H9 (cell line): Measurements from ENCODE around the gene KIAA0513. TPM values are rescaled to one million over a fixed set of nuclear protein-coding genes. Genes with fewer than 3 reads are reported as not detected.

Source experiments
- DNase-seq: peaks from one replicate; pipeline ENCODE4 v3.0.0-alpha.2; 2017
- H2AFZ ChIP-seq: one replicate; pipeline ENCODE4 v1.6.1; 2013; ENCODE audit warnings: mild to moderate bottlenecking, low read length, control low read depth, moderate library complexity
- H2AK5ac ChIP-seq: 2 replicates; pipeline ENCODE4 v1.6.1; 2013; ENCODE audit warnings: low read length, control low read depth, mixed read lengths; ENCODE audit not compliant: insufficient read length
- H2BK120ac ChIP-seq: one replicate; pipeline ENCODE4 v1.6.1; 2013; ENCODE audit warnings: low read depth, mild to moderate bottlenecking, low read length, control low read depth, inconsistent platforms; ENCODE audit not compliant: poor library complexity, severe bottlenecking
- H2BK12ac ChIP-seq: 2 replicates; pipeline ENCODE4 v1.6.1; 2013; ENCODE audit warnings: low read length, control low read depth, mixed read lengths, low read depth; ENCODE audit not compliant: insufficient read length
- H2BK15ac ChIP-seq: 2 replicates; pipeline ENCODE4 v1.6.1; 2013; ENCODE audit warnings: low read depth, low read length, control low read depth
- H2BK20ac ChIP-seq: one replicate; pipeline ENCODE4 v1.6.1; 2013; ENCODE audit warnings: low read depth, mild to moderate bottlenecking, low read length, control low read depth, inconsistent platforms; ENCODE audit not compliant: poor library complexity, severe bottlenecking
- H2BK5ac ChIP-seq: 2 replicates; pipeline ENCODE4 v1.6.1; 2013; ENCODE audit warnings: low read length, control low read depth, mixed read lengths; ENCODE audit not compliant: insufficient read length
- H3K14ac ChIP-seq: 2 replicates; pipeline ENCODE4 v1.6.1; 2013; ENCODE audit warnings: low read length, control low read depth; ENCODE audit not compliant: insufficient read depth
- H3K18ac ChIP-seq: 2 replicates; pipeline ENCODE4 v1.6.1; 2013; ENCODE audit warnings: low read depth, mild to moderate bottlenecking, mixed read lengths, low read length, control low read depth; ENCODE audit not compliant: insufficient read length
- H3K23ac ChIP-seq: 2 replicates; pipeline ENCODE4 v1.6.1; 2013; ENCODE audit warnings: low read length, control low read depth, mixed read lengths, low read depth; ENCODE audit not compliant: insufficient read length
- H3K23me2 ChIP-seq: 2 replicates; pipeline ENCODE4 v1.6.1; 2013; ENCODE audit warnings: low read depth, mild to moderate bottlenecking, mixed read lengths, low read length, control low read depth; ENCODE audit not compliant: insufficient read length, poor library complexity, severe bottlenecking
- H3K27ac ChIP-seq: 2 replicates; pipeline ENCODE4 v1.5.1; 2013; ENCODE audit warnings: low read length, control low read depth, mixed read lengths, low read depth; ENCODE audit not compliant: insufficient read length
- H3K27me3 ChIP-seq: 2 replicates; pipeline ENCODE4 v1.6.1; 2013; ENCODE audit warnings: low read length, control low read depth, inconsistent platforms; ENCODE audit not compliant: insufficient read depth
- H3K4ac ChIP-seq: 2 replicates; pipeline ENCODE4 v1.6.1; 2013; ENCODE audit warnings: low read depth, mild to moderate bottlenecking, control low read depth, inconsistent platforms, low read length, moderate library complexity
- H3K4me1 ChIP-seq: 2 replicates; pipeline ENCODE4 v1.6.1; 2013; ENCODE audit warnings: low read length, control low read depth, inconsistent platforms; ENCODE audit not compliant: insufficient read depth
- H3K4me2 ChIP-seq: 2 replicates; pipeline ENCODE4 v1.6.1; 2013; ENCODE audit warnings: low read length, control low read depth, mixed read lengths; ENCODE audit not compliant: insufficient read length, insufficient read depth
- H3K56ac ChIP-seq: 2 replicates; pipeline ENCODE4 v1.6.1; 2013; ENCODE audit warnings: low read depth, mild to moderate bottlenecking, mixed read lengths, low read length, control low read depth; ENCODE audit not compliant: insufficient read length
- H3K79me1 ChIP-seq: 2 replicates; pipeline ENCODE4 v1.6.1; 2013; ENCODE audit warnings: low read depth, mild to moderate bottlenecking, moderate library complexity, low read length, control low read depth, inconsistent platforms; ENCODE audit not compliant: insufficient read depth, poor library complexity, severe bottlenecking
- H3K79me2 ChIP-seq: 2 replicates; pipeline ENCODE4 v1.6.1; 2013; ENCODE audit warnings: low read length, control low read depth, inconsistent platforms; ENCODE audit not compliant: insufficient read depth
- H3K9ac ChIP-seq: 2 replicates; pipeline ENCODE4 v1.6.1; 2013; ENCODE audit warnings: low read length, control low read depth, mixed read lengths; ENCODE audit not compliant: insufficient read length; ENCODE audit errors: extremely low read depth
- H3K9me3 ChIP-seq: one replicate; pipeline ENCODE4 v1.6.1; 2013; ENCODE audit warnings: low read depth, low read length, inconsistent platforms; ENCODE audit not compliant: control insufficient read depth
- H3T11ph ChIP-seq: one replicate; pipeline ENCODE4 v1.6.1; 2013; ENCODE audit warnings: mild to moderate bottlenecking, low read length, control low read depth, inconsistent platforms
- H4K20me1 ChIP-seq: one replicate; pipeline ENCODE4 v1.6.1; 2013; ENCODE audit not compliant: control insufficient read depth, insufficient read length, insufficient read depth
- H4K5ac ChIP-seq: 2 replicates; pipeline ENCODE4 v1.6.1; 2013; ENCODE audit warnings: low read depth, mild to moderate bottlenecking, mixed read lengths, low read length, control low read depth; ENCODE audit not compliant: insufficient read length
- H4K8ac ChIP-seq: replicated peaks from 2 replicates; pipeline ENCODE4 v1.6.1; 2013; ENCODE audit warnings: low read length, control low read depth, mixed read lengths, low read depth; ENCODE audit not compliant: insufficient read length
- H4K91ac ChIP-seq: 2 replicates; pipeline ENCODE4 v1.6.1; 2013; ENCODE audit warnings: low read depth, mild to moderate bottlenecking, moderate library complexity, mixed read lengths, low read length, control low read depth; ENCODE audit not compliant: insufficient read length
- H3K27ac Mint-ChIP-seq, 3 experiments: 2 replicates in 2 of 3; 3 replicates in 1 of 3; pipeline ENCODE4 v1.8.0; 2020 to 2021; ENCODE audit warnings: mixed read lengths in 3 of 3, mild to moderate bottlenecking in 1 of 3, moderate library complexity in 1 of 3
- H3K27me3 Mint-ChIP-seq: 2 replicates; pipeline ENCODE4 v1.8.0; 2021; ENCODE audit warnings: low read depth, mild to moderate bottlenecking, moderate library complexity, mixed read lengths
- H3K36me3 Mint-ChIP-seq, 3 experiments: 2 replicates in 2 of 3; 3 replicates in 1 of 3; pipeline ENCODE4 v1.8.0; 2020 to 2021; ENCODE audit warnings: low read depth in 3 of 3, mixed read lengths in 3 of 3; ENCODE audit not compliant: insufficient read depth in 1 of 3
- H3K4me1 Mint-ChIP-seq, 2 experiments: 2 replicates each; pipeline ENCODE4 v1.8.0; 2020; ENCODE audit warnings: mixed read lengths in 2 of 2
- H3K4me3 Mint-ChIP-seq, 2 experiments: 2 replicates in 1 of 2; 3 replicates in 1 of 2; pipeline ENCODE4 v1.8.0; 2020 to 2021; ENCODE audit warnings: mild to moderate bottlenecking in 2 of 2, mixed read lengths in 2 of 2, moderate library complexity in 1 of 2
- H3K9me3 Mint-ChIP-seq, 2 experiments: 2 replicates in 1 of 2; 3 replicates in 1 of 2; pipeline ENCODE4 v1.8.0; 2020; ENCODE audit warnings: mild to moderate bottlenecking in 2 of 2, mixed read lengths in 2 of 2, moderate library complexity in 1 of 2
- CTCF ChIP-seq: fragments of 200-600 bp; sonication (generic); conservative IDR thresholded peaks from 3 replicates; pipeline ENCODE4 v1.8.0; 2021; ENCODE audit warnings: antibody characterized with exemption, mild to moderate bottlenecking
- WGBS: extraction: QIAGEN DNeasy Blood & Tissue Kit; methylation state at CpG from one replicate; pipeline ENCODE4 v1.1.7; 2013; ENCODE audit warnings: missing lambda C conversion rate, low lambda C conversion rate, mixed read lengths; ENCODE audit not compliant: insufficient read length; ENCODE audit errors: extremely low coverage; 5-methylcytosine and 5-hydroxymethylcytosine counted together
- total RNA-seq: library from RNA; stranded (reverse); gene quantifications from 2 replicates; pipeline ENCODE4 v1.2.1, GENCODE V29; 2021

Gene KIAA0513
- total RNA-seq, 1 experiment from 2014 or later, result 4.7 TPM

GRCh38 chr16:85049706-85050305, 22.2 kb downstream of the KIAA0513 start:
- no peaks in the 10 kb centered on the region for H3K79me2 ChIP-seq
- H3T11ph ChIP-seq, result no peak overlapping the region
- no peak overlapping the region for H3K27ac ChIP-seq
- no peak for DNase-seq
- H3K79me1 ChIP-seq, result no peaks in the 10 kb centered on the region
- H4K5ac ChIP-seq, result no peak overlapping the region
- H3K4ac ChIP-seq, result no peak overlapping the region
- peaks cover 3 to 7% of the 10 kb centered on the region in 2 experiments; a peak in 2 of 4 replicates for H3K4me1 Mint-ChIP-seq
- H4K20me1 ChIP-seq, result no peaks in the 10 kb centered on the region
- no CpG with 5 or more reads among the region's 15 CpGs for WGBS
- H3K36me3 Mint-ChIP-seq, result no peaks in the 10 kb centered on the region; a peak in 1 of 7 replicates
- H3K4me2 ChIP-seq, result no peak overlapping the region
- H2BK20ac ChIP-seq, result no peak overlapping the region
- no peaks in the 10 kb centered on the region for H3K9me3 ChIP-seq
- no peak overlapping the region; a peak in 1 of 7 replicates for H3K27ac Mint-ChIP-seq
- no peak for TF ChIP-seq CTCF
- H3K27me3 Mint-ChIP-seq, result peaks cover 12% of the 10 kb centered on the region
- no peak overlapping the region for H2AK5ac ChIP-seq
- no peak overlapping the region for H3K56ac ChIP-seq
- no peak overlapping the region for H2BK12ac ChIP-seq
- no peak overlapping the region for H3K9ac ChIP-seq
- H2BK5ac ChIP-seq, result no peak overlapping the region
- H4K91ac ChIP-seq, result no peak overlapping the region
- no peak overlapping the region for H2BK15ac ChIP-seq
- no peaks in the 10 kb centered on the region for H3K27me3 ChIP-seq
- H2AFZ ChIP-seq, result no peak overlapping the region
- H2BK120ac ChIP-seq, result no peak overlapping the region
- H3K4me3 Mint-ChIP-seq, result no peak overlapping the region
- H4K8ac ChIP-seq, result no peak overlapping the region
- H3K23ac ChIP-seq, result no peak overlapping the region
- no peaks in the 10 kb centered on the region for H3K9me3 Mint-ChIP-seq
- no peaks in the 10 kb centered on the region for H3K23me2 ChIP-seq
- no peak overlapping the region for H3K18ac ChIP-seq
- H3K14ac ChIP-seq, result no peak overlapping the region
- no peaks in the 10 kb centered on the region; the same call in 1 of the 2 replicates for H3K4me1 ChIP-seq
